PC-3 (cell line): ENCODE results near the gene ARAP3. TPM values are rescaled to one million over a fixed set of nuclear protein-coding genes. Genes with fewer than 3 reads are reported as not detected.
A peak's percentile ranks its signal among the peaks of the same experiment; 100 is the strongest.

Experiments used
- ATAC-seq: fragments of 200-7000 bp; cut with Tn5 transposase; 2 replicates; pipeline ENCODE4 v1.9.1; 2020; ENCODE audit warnings: mild to moderate bottlenecking, moderate library complexity
- BruUV-seq: library from RNA; stranded (reverse); fragments of 400-500 nt; replicated peaks from 2 replicates; lab custom pipeline; 2021; lab: Mats Ljungman, UMichigan
- CTCF ChIA-PET: fragments of 300-600 bp; sonication (Branson Sonifier 250); formaldehyde crosslinking; loops from one replicate; lab custom pipeline; 2022; ENCODE audit warnings: antibody characterized with exemption; lab: Charles Lee
- POLR2A ChIA-PET: fragments of 300-600 bp; sonication (Branson Sonifier 250); formaldehyde crosslinking; loops from one replicate; lab custom pipeline; 2022; ENCODE audit warnings: antibody characterized with exemption; ENCODE audit not compliant: unreplicated experiment; lab: Charles Lee
- DNase-seq: peaks from one replicate; pipeline ENCODE4 v3.0.0-alpha.2; 2015
- H2AFZ ChIP-seq: fragments of 300-600 bp; sonication (generic); 2 replicates; pipeline ENCODE4 v1.6.0; 2016; ENCODE audit warnings: antibody characterized with exemption, low read length
- H3F3A ChIP-seq: fragments of 300-600 bp; sonication (generic); one replicate; pipeline ENCODE4 v1.6.0; 2017; ENCODE audit warnings: antibody characterized with exemption, low read length, control low read depth, mild to moderate bottlenecking; ENCODE audit not compliant: unreplicated experiment
- H3K27ac ChIP-seq: fragments of 300-600 bp; sonication (generic); 2 replicates; pipeline ENCODE4 v1.5.1; 2016; ENCODE audit warnings: mild to moderate bottlenecking, low read length
- H3K27me3 ChIP-seq: fragments of 300-600 bp; sonication (generic); 2 replicates; pipeline ENCODE4 v1.6.1; 2016; ENCODE audit warnings: low read length, mixed read lengths
- H3K36me3 ChIP-seq: fragments of 300-600 bp; sonication (generic); 2 replicates; pipeline ENCODE4 v1.6.1; 2016; ENCODE audit warnings: low read depth, mixed run types, low read length, mixed read lengths
- H3K4me1 ChIP-seq: fragments of 300-600 bp; sonication (generic); 2 replicates; pipeline ENCODE4 v1.5.1; 2016; ENCODE audit warnings: low read length; ENCODE audit not compliant: insufficient read depth
- H3K4me2 ChIP-seq: fragments of 300-600 bp; sonication (generic); 2 replicates; pipeline ENCODE4 v1.6.0; 2016; ENCODE audit warnings: low read length
- H3K4me3 ChIP-seq: fragments of 300-600 bp; sonication (generic); 2 replicates; pipeline ENCODE4 v1.5.1; 2016; ENCODE audit warnings: mild to moderate bottlenecking, low read length, mixed read lengths
- H3K79me2 ChIP-seq: fragments of 300-600 bp; sonication (generic); 2 replicates; pipeline ENCODE4 v1.6.1; 2017; ENCODE audit warnings: low read length, mixed read lengths
- H3K9ac ChIP-seq: fragments of 300-600 bp; sonication (generic); 2 replicates; pipeline ENCODE4 v1.6.0; 2016; ENCODE audit warnings: mild to moderate bottlenecking, low read length
- H3K9me2 ChIP-seq: fragments of 300-600 bp; sonication (generic); replicated peaks from 2 replicates; pipeline ENCODE4 v1.6.1; 2016; ENCODE audit warnings: mixed run types, low read length, mixed read lengths
- H3K9me3 ChIP-seq: fragments of 300-600 bp; sonication (generic); 2 replicates; pipeline ENCODE4 v1.6.1; 2016; ENCODE audit warnings: low read length, mixed read lengths
- H4K20me1 ChIP-seq: fragments of 300-600 bp; sonication (generic); 2 replicates; pipeline ENCODE4 v1.6.1; 2016; ENCODE audit warnings: low read length, mixed read lengths
- EZH2 ChIP-seq: fragments of 300-600 bp; sonication (generic); IDR thresholded peaks from one replicate; pipeline ENCODE4 v1.6.1; 2017; ENCODE audit warnings: antibody characterized with exemption, mild to moderate bottlenecking, low read length; ENCODE audit not compliant: unreplicated experiment
- EZH2phosphoT487 ChIP-seq: fragments of 300-600 bp; sonication (generic); IDR thresholded peaks from 2 replicates; pipeline ENCODE4 v1.6.1; 2018; ENCODE audit warnings: mild to moderate bottlenecking, antibody characterized with exemption, low read length, borderline replicate concordance
- intact Hi-C: fragments of 100-400 bp; cut with micrococcal nuclease; formaldehyde crosslinking; loops from 2 replicates; pipeline ENCODE4 v1.9.0; 2023
- total RNA-seq: library from RNA; depleted of rRNA; stranded (reverse); fragments of >200 nt; gene quantifications from 2 replicates; pipeline ENCODE4 v1.2.3, GENCODE V29; 2014
- TF ChIP-seq, protein P1 (sequence below): fragments of 300-600 bp; sonication (generic); conservative IDR thresholded peaks from 2 replicates; pipeline ENCODE4 v1.5.1; 2017; ENCODE audit warnings: antibody characterized with exemption, low read depth, mild to moderate bottlenecking, low read length

Gene ARAP3
- total RNA-seq, 1 experiment from 2014 or later: 7.1 TPM

DNA sequence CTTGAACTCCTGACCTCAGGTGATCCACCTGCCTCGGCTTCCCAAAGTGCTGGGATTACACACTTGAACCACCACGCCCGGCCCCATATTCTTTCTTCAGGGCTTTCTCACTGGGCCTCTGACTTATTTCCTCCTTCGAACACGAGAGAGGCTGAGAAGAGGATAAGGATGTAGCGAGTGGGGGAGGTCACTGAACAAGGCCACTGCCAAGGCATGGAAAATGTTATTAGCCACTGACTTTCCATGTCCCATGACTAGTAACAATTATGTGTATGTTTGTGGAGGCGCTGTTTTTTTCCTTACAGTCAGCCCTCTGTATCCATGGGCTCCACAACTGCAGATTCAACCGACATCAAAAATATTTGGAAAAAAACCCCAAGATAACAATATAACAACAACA is 18.5 kb downstream of the ARAP3 start:
- Histone ChIP-seq H3K4me2 (no peak overlapping the region), H3K4me3 (no peak overlapping the region), H2AFZ (no peak overlapping the region), H3K27me3 (no peaks in the 10 kb centered on the region), H3F3A (no peaks in the 10 kb centered on the region), H3K9me2 (no peaks in the 10 kb centered on the region), H3K4me1 (peaks cover under 1% of the 10 kb centered on the region; the same call in 1 of the 2 replicates), H3K36me3 (no peaks in the 10 kb centered on the region), H4K20me1 (no peaks in the 10 kb centered on the region), H3K9me3 (no peaks in the 10 kb centered on the region), H3K27ac (no peak overlapping the region), H3K79me2 (no peaks in the 10 kb centered on the region), H3K9ac (no peak overlapping the region)
- POLR2A ChIA-PET: no interaction called here
- CTCF ChIA-PET: no interaction called here
- DNase-seq: no peak
- ATAC-seq: no peak
- TF ChIP-seq EZH2phosphoT487 (no peak), EZH2 (no peak)
- TF ChIP-seq, protein P1, sequence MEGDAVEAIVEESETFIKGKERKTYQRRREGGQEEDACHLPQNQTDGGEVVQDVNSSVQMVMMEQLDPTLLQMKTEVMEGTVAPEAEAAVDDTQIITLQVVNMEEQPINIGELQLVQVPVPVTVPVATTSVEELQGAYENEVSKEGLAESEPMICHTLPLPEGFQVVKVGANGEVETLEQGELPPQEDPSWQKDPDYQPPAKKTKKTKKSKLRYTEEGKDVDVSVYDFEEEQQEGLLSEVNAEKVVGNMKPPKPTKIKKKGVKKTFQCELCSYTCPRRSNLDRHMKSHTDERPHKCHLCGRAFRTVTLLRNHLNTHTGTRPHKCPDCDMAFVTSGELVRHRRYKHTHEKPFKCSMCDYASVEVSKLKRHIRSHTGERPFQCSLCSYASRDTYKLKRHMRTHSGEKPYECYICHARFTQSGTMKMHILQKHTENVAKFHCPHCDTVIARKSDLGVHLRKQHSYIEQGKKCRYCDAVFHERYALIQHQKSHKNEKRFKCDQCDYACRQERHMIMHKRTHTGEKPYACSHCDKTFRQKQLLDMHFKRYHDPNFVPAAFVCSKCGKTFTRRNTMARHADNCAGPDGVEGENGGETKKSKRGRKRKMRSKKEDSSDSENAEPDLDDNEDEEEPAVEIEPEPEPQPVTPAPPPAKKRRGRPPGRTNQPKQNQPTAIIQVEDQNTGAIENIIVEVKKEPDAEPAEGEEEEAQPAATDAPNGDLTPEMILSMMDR: no peak
- no TSS peak for BruUV-seq
- intact Hi-C loops: no loop called here

DNA sequence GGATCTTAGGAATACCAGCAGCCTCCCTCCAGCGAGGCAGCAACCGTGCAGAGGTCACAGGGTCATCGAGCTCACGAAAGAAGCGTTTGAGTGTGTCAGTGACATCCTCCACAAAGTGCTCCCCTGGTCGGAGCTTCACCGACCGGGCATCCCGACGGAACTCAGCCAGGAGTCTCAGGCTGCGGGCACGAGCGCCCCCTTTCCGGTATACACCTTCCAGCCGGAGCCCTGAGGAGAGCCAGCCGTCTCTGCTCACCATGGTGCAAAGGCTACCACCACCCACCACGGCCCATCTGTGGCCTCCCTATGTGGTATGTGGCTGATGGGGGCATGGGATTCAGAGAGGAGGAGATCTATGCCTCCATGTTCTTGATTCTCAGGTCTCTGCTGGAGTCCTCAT is 20.0 kb downstream of the ARAP3 start:
- Histone ChIP-seq H3K79me2 (no peaks in the 10 kb centered on the region), H3K36me3 (no peaks in the 10 kb centered on the region), H3K27ac (no peak overlapping the region), H3K4me1 (peaks cover 11% of the 10 kb centered on the region), H3K9me3 (no peaks in the 10 kb centered on the region), H4K20me1 (no peaks in the 10 kb centered on the region), H2AFZ (no peak overlapping the region), H3K27me3 (no peaks in the 10 kb centered on the region), H3F3A (no peaks in the 10 kb centered on the region), H3K9me2 (no peaks in the 10 kb centered on the region), H3K4me2 (no peak overlapping the region), H3K4me3 (no peak overlapping the region), H3K9ac (no peak overlapping the region)
- intact Hi-C loops: no loop called here
- TF ChIP-seq EZH2 (no peak), EZH2phosphoT487 (no peak)
- TF ChIP-seq, protein P1: no peak
- POLR2A ChIA-PET: no interaction called here
- DNase-seq (no peak), ATAC-seq (no peak)
- CTCF ChIA-PET: no interaction called here
- BruUV-seq: no TSS peak

DNA sequence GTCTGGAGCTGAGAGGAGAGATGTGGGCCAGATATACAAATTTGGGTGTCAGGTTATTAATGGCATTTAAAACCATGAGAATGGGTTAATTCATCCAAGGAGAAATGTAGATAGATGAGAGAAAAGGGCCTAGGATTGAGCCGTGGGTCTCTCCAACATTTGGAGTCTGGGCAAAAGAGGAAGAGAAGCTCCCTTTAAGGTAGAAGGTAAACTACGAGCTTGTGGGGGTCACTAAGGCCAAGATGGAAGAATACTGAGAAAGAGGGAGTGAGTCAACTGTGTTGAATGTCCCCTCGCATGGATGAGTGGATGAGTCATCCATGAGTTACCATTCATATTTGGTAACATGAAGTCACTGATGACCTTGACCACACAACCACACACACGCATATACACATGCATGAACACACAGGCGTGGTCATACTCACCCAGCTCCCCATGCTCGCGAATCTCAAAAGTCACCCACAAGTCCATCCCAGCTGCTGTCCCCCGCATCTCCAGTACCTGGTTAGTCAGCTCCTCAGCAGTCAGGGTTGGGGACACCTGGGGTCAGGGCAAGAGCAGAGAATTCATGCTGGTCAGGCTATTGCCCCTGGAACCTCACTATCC is 24.0 kb downstream of the ARAP3 start:
- ATAC-seq: peak; percentile 66
- POLR2A ChIA-PET: no interaction called here
- no peak overlapping the region for H3K9ac ChIP-seq

More for the DNA sequence above, 24.0 kb downstream of the ARAP3 start:
- H3K27ac ChIP-seq: peak overlapping the region; percentile 38
- intact Hi-C loops: no loop called here
- BruUV-seq: no TSS peak
- no peak overlapping the region for H2AFZ ChIP-seq
- no peaks in the 10 kb centered on the region for H3K36me3 ChIP-seq
- H3F3A ChIP-seq: no peaks in the 10 kb centered on the region
- no peaks in the 10 kb centered on the region for H3K79me2 ChIP-seq
- peak; percentile 81 for DNase-seq
- no peaks in the 10 kb centered on the region for H3K9me3 ChIP-seq
- no peak overlapping the region for H3K4me3 ChIP-seq
- H3K4me1 ChIP-seq: peaks cover 26% of the 10 kb centered on the region
- CTCF ChIA-PET: interaction anchor here (0.5 kb wide), 1 partner anchor 66 kb away, joined by 4 read pairs; no protein-coding TSS in a partner anchor
- H3K4me2 ChIP-seq: no peak overlapping the region
- TF ChIP-seq EZH2phosphoT487 (no peak), EZH2 (no peak)
- TF ChIP-seq, protein P1: no peak
- H4K20me1 ChIP-seq: no peaks in the 10 kb centered on the region
- no peaks in the 10 kb centered on the region for H3K27me3 ChIP-seq
- H3K9me2 ChIP-seq: no peaks in the 10 kb centered on the region
